B cell (primary cell): Measurements from ENCODE around the gene HIPK2. TPM values are rescaled to one million over a fixed set of nuclear protein-coding genes. Genes with fewer than 3 reads are reported as not detected.

ENCODE experiments used
- ATAC-seq: fragments of 200-7000 bp; cut with Tn5 transposase; one replicate; pipeline ENCODE4 v1.10.0; 2021; ENCODE audit warnings: low read depth, mild to moderate bottlenecking, moderate number of reproducible peaks, moderate library complexity
- CTCF ChIA-PET: fragments of 350-600 bp; sonication (Branson Sonifier 250); formaldehyde crosslinking; loops from one replicate; lab custom pipeline; 2021; ENCODE audit warnings: antibody characterized with exemption, inconsistent platforms; lab: Charles Lee
- POLR2A ChIA-PET: fragments of 350-600 bp; sonication (Branson Sonifier 250); formaldehyde crosslinking; loops from one replicate; lab custom pipeline; 2021; ENCODE audit warnings: antibody characterized with exemption; lab: Charles Lee
- DNase-seq: peaks from one replicate; pipeline ENCODE4 v3.0.0; 2013
- H2AFZ ChIP-seq: 2 replicates; pipeline ENCODE4 v1.6.1; 2012; ENCODE audit warnings: mild to moderate bottlenecking, low read depth, low read length; ENCODE audit not compliant: insufficient read depth, poor library complexity, severe bottlenecking
- H3K27ac ChIP-seq, 2 donors: 1 replicate in 1 of 2; 2 replicates in 1 of 2; pipeline ENCODE4 v1.5.1; 2012 to 2013; ENCODE audit warnings: low read length in 2 of 2, mild to moderate bottlenecking in 2 of 2, moderate library complexity in 1 of 2
- H3K27me3 ChIP-seq, 4 experiments: fragments of 200-600 bp in 1 of 4; sonication (generic) in 1 of 4; replicated peaks in 1 of 4; 1 replicate in 2 of 4; 2 replicates in 2 of 4; pipeline versions ENCODE4 v1.6.1 to v1.7.0; 2013 to 2016; ENCODE audit warnings: low read length in 3 of 4, mild to moderate bottlenecking in 2 of 4, mixed read lengths in 1 of 4, moderate library complexity in 1 of 4; ENCODE audit not compliant: insufficient read depth in 4 of 4, control insufficient read depth in 3 of 4; ENCODE audit errors: control extremely low read depth in 1 of 4
- H3K36me3 ChIP-seq, 2 experiments: replicated peaks in 1 of 2; 1 replicate in 1 of 2; 2 replicates in 1 of 2; pipeline versions ENCODE4 v1.6.1 to v1.7.1; 2013; ENCODE audit warnings: low read length in 1 of 2; ENCODE audit not compliant: insufficient read depth in 2 of 2, control insufficient read depth in 1 of 2; ENCODE audit errors: control extremely low read depth in 1 of 2, extremely low read depth in 1 of 2
- H3K4me1 ChIP-seq, 2 donors: fragments of 200-600 bp in 1 of 2; sonication (generic) in 1 of 2; 1 replicate in 1 of 2; 2 replicates in 1 of 2; pipeline versions ENCODE4 v1.5.1 to v1.6.1; 2013 to 2017; ENCODE audit warnings: low read length in 2 of 2; ENCODE audit not compliant: control insufficient read depth in 2 of 2, insufficient read depth in 2 of 2
- H3K4me2 ChIP-seq: replicated peaks from 2 replicates; pipeline ENCODE3; 2012; ENCODE audit warnings: mild to moderate bottlenecking, low read depth, low read length; ENCODE audit not compliant: poor library complexity, severe bottlenecking
- H3K4me3 ChIP-seq, 5 experiments: fragments of 200-600 bp in 1 of 5; sonication (generic) in 1 of 5; 1 replicate in 3 of 5; 2 replicates in 2 of 5; pipeline versions ENCODE4 v1.5.1 to v1.7.0; 2011 to 2016; ENCODE audit warnings: low read length in 4 of 5, mild to moderate bottlenecking in 4 of 5, low read depth in 2 of 5, control low read depth in 1 of 5, moderate library complexity in 1 of 5; ENCODE audit not compliant: insufficient read depth in 1 of 5; ENCODE audit errors: control extremely low read depth in 1 of 5, extremely low read depth in 1 of 5
- H3K79me2 ChIP-seq: fragments of 200-600 bp; sonication (generic); one replicate; pipeline ENCODE4 v1.6.0; 2016; ENCODE audit warnings: low read length; ENCODE audit not compliant: control insufficient read depth, insufficient read depth
- H3K9ac ChIP-seq: fragments of 200-600 bp; sonication (generic); 2 replicates; pipeline ENCODE4 v1.6.1; 2017; ENCODE audit warnings: mild to moderate bottlenecking, low read length, moderate library complexity
- H3K9me3 ChIP-seq, 3 donors: one replicate each; pipeline versions ENCODE4 v1.6.1 to v1.7.1; 2013; ENCODE audit warnings: low read length in 2 of 3; ENCODE audit not compliant: control insufficient read depth in 2 of 3, insufficient read depth in 1 of 3; ENCODE audit errors: control extremely low read depth in 1 of 3
- H4K20me1 ChIP-seq: 2 replicates; pipeline ENCODE4 v1.6.0; 2012; ENCODE audit warnings: mild to moderate bottlenecking, low read length; ENCODE audit not compliant: insufficient read depth, control insufficient read depth, poor library complexity, severe bottlenecking
- H3K27ac Mint-ChIP-seq: one replicate; pipeline ENCODE4 v1.8.0; 2021; ENCODE audit warnings: mixed read lengths
- H3K27me3 Mint-ChIP-seq: one replicate; pipeline ENCODE4 v1.8.0; 2021; ENCODE audit warnings: mixed read lengths
- H3K4me1 Mint-ChIP-seq: one replicate; pipeline ENCODE4 v1.8.0; 2021; ENCODE audit warnings: mixed read lengths
- H3K4me3 Mint-ChIP-seq: one replicate; pipeline ENCODE4 v1.8.0; 2021; ENCODE audit warnings: mixed read lengths
- H3K9me3 Mint-ChIP-seq: one replicate; pipeline ENCODE4 v1.8.0; 2022; ENCODE audit warnings: mixed read lengths; ENCODE audit not compliant: insufficient read depth
- EZH2 ChIP-seq: IDR thresholded peaks from 2 replicates; pipeline ENCODE4 v1.6.1; 2012; ENCODE audit warnings: borderline replicate concordance, low read depth, mild to moderate bottlenecking, moderate library complexity, low read length; ENCODE audit not compliant: insufficient read depth, poor library complexity, severe bottlenecking
- WGBS: methylation state at CpG from one replicate; pipeline ENCODE4 v1.1.5; 2013; ENCODE audit warnings: missing lambda C conversion rate; ENCODE audit not compliant: insufficient coverage; 5-methylcytosine and 5-hydroxymethylcytosine counted together
- intact Hi-C: fragments of 100-400 bp; cut with micrococcal nuclease; formaldehyde crosslinking; loops from one replicate; pipeline ENCODE4 v1.10.0; 2022
- polyA plus RNA-seq: library from polyadenylated mRNA; depleted of rRNA; stranded (reverse); fragments of >200 nt; gene quantifications from 2 replicates; pipeline ENCODE4 v1.2.3, GENCODE V29; 2012
- total RNA-seq, 2 donors: library from RNA; stranded (reverse); fragments of 120-200 nt in 1 of 2; gene quantifications; 1 replicate in 1 of 2; 2 replicates in 1 of 2; pipeline versions ENCODE4 v1.2.3 to v1.2.4, GENCODE V29; 2013 to 2022
- TF ChIP-seq, protein P1 (sequence below): fragments of 200-600 bp; IDR thresholded peaks from one replicate; pipeline ENCODE4 v1.8.0; 2022; ENCODE audit warnings: antibody characterized with exemption, mild to moderate bottlenecking

Gene HIPK2
- total and polyA plus RNA-seq, 2 donors (not counting 1 experiment from before 2014, with no cell fraction given), result 6.8 to 58.2 TPM

DNA sequence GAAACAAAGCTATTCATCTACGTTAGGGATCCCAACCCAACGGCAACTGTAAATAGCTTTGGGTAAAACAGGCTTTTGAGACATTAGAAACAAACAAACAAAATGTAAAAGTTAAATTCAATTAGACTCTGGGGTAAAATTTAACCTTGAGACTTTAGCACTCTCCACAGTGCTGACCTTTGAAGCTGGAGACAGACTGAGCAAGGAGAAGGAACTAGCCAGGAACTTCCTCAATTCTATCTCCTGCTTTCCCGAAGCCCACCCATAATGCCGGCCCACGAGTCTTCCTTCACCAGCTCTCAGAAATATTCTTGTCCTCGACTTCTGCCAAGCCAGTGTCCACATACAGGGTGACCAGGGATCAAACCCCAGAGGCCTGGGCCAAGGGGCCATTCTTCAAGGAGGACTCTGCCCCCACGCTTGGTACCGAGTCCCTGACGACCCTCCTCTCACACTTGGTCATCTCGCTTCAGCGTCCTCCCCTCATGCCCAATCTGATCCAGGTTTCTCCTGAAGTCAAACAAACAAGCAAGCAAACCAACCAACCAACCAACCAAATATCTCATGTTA is 114.1 kb downstream of the HIPK2 start:
- H3K9ac ChIP-seq, result no peak overlapping the region
- H3K4me1 ChIP-seq, result no peaks in the 10 kb centered on the region
- no peaks in the 10 kb centered on the region for H3K36me3 ChIP-seq
- H4K20me1 ChIP-seq, result no peaks in the 10 kb centered on the region
- H3K4me3 Mint-ChIP-seq, result no peak overlapping the region
- H3K4me1 Mint-ChIP-seq, result peaks cover 2% of the 10 kb centered on the region
- H3K79me2 ChIP-seq, result peaks cover 13% of the 10 kb centered on the region
- H3K27me3 Mint-ChIP-seq, result no peaks in the 10 kb centered on the region
- no peak overlapping the region for H3K27ac Mint-ChIP-seq
- ChIA-PET CTCF (no interaction called here), POLR2A (no interaction called here)
- TF ChIP-seq, protein P1, sequence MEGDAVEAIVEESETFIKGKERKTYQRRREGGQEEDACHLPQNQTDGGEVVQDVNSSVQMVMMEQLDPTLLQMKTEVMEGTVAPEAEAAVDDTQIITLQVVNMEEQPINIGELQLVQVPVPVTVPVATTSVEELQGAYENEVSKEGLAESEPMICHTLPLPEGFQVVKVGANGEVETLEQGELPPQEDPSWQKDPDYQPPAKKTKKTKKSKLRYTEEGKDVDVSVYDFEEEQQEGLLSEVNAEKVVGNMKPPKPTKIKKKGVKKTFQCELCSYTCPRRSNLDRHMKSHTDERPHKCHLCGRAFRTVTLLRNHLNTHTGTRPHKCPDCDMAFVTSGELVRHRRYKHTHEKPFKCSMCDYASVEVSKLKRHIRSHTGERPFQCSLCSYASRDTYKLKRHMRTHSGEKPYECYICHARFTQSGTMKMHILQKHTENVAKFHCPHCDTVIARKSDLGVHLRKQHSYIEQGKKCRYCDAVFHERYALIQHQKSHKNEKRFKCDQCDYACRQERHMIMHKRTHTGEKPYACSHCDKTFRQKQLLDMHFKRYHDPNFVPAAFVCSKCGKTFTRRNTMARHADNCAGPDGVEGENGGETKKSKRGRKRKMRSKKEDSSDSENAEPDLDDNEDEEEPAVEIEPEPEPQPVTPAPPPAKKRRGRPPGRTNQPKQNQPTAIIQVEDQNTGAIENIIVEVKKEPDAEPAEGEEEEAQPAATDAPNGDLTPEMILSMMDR, result no peak
- TF ChIP-seq EZH2, result no peak
- ATAC-seq, result no peak
- H3K9me3 Mint-ChIP-seq, result no peaks in the 10 kb centered on the region
- intact Hi-C loops, result no loop called here
- H3K9me3 ChIP-seq, result no peaks in the 10 kb centered on the region
- H2AFZ ChIP-seq, result no peak overlapping the region
- no peak overlapping the region for H3K4me2 ChIP-seq
- no peak for DNase-seq
- H3K27me3 ChIP-seq, result no peaks in the 10 kb centered on the region
- H3K4me3 ChIP-seq, result no peak overlapping the region
- H3K27ac ChIP-seq, result no peak overlapping the region
- 89% methylated on average over 8 of the region's 11 CpGs for WGBS

- no peak overlapping the region for H3K9ac ChIP-seq
- ATAC-seq, result no peak
- no peaks in the 10 kb centered on the region for H3K27me3 ChIP-seq
- ChIA-PET POLR2A (no interaction called here), CTCF (interaction anchor here (4.0 kb wide), 1 partner anchor 16 kb away, joined by 20 read pairs; no protein-coding TSS in a partner anchor)
- DNase-seq, result no peak
- Mint-ChIP-seq H3K27ac (no peak overlapping the region), H3K4me1 (peaks cover 2% of the 10 kb centered on the region), H3K9me3 (no peaks in the 10 kb centered on the region), H3K4me3 (no peak overlapping the region), H3K27me3 (no peaks in the 10 kb centered on the region)
- H3K4me1 ChIP-seq, result no peaks in the 10 kb centered on the region
- H3K36me3 ChIP-seq, result no peaks in the 10 kb centered on the region
- no peak for TF ChIP-seq EZH2
- TF ChIP-seq, protein P1, result no peak
- H3K9me3 ChIP-seq, result no peaks in the 10 kb centered on the region
- no peak overlapping the region for H3K4me2 ChIP-seq
- H3K4me3 ChIP-seq, result no peak overlapping the region
- 96% methylated on average over 2 of the region's 3 CpGs for WGBS
- intact Hi-C loops, result no loop called here
- H2AFZ ChIP-seq, result no peak overlapping the region
- H3K79me2 ChIP-seq, result peaks cover 13% of the 10 kb centered on the region
- no peak overlapping the region for H3K27ac ChIP-seq
- no peaks in the 10 kb centered on the region for H4K20me1 ChIP-seq
Measured at GRCh38 chr7:139661903-139662302, 115.9 kb downstream of the HIPK2 start.
